ENCODE measurements around the gene FBLN7.
"Not testable (repeated sequence)": the region's sequence is repeated elsewhere in the genome, so short reads cannot be mapped to it uniquely, and the experiment has no call there.

GRCh38 chr2:112207905-112208304, 69.7 kb downstream of the FBLN7 start:
- not testable (repeated sequence) for TF ChIP-seq POLR2A, CTCF (IDR thresholded peaks at IDR 0.05)

Measured in body of pancreas (tissue), 4 donors.